H9 (cell line): ENCODE results near the gene PCDH17. TPM values are rescaled to one million over a fixed set of nuclear protein-coding genes. Genes with fewer than 3 reads are reported as not detected.

ENCODE experiments used
- DNase-seq: peaks from one replicate; pipeline ENCODE4 v3.0.0-alpha.2; 2017
- H2AFZ ChIP-seq: one replicate; pipeline ENCODE4 v1.6.1; 2013; ENCODE audit warnings: mild to moderate bottlenecking, low read length, control low read depth, moderate library complexity
- H2AK5ac ChIP-seq: 2 replicates; pipeline ENCODE4 v1.6.1; 2013; ENCODE audit warnings: low read length, control low read depth, mixed read lengths; ENCODE audit not compliant: insufficient read length
- H2BK120ac ChIP-seq: one replicate; pipeline ENCODE4 v1.6.1; 2013; ENCODE audit warnings: low read depth, mild to moderate bottlenecking, low read length, control low read depth, inconsistent platforms; ENCODE audit not compliant: poor library complexity, severe bottlenecking
- H2BK12ac ChIP-seq: 2 replicates; pipeline ENCODE4 v1.6.1; 2013; ENCODE audit warnings: low read length, control low read depth, mixed read lengths, low read depth; ENCODE audit not compliant: insufficient read length
- H2BK15ac ChIP-seq: 2 replicates; pipeline ENCODE4 v1.6.1; 2013; ENCODE audit warnings: low read depth, low read length, control low read depth
- H2BK20ac ChIP-seq: one replicate; pipeline ENCODE4 v1.6.1; 2013; ENCODE audit warnings: low read depth, mild to moderate bottlenecking, low read length, control low read depth, inconsistent platforms; ENCODE audit not compliant: poor library complexity, severe bottlenecking
- H2BK5ac ChIP-seq: 2 replicates; pipeline ENCODE4 v1.6.1; 2013; ENCODE audit warnings: low read length, control low read depth, mixed read lengths; ENCODE audit not compliant: insufficient read length
- H3K14ac ChIP-seq: 2 replicates; pipeline ENCODE4 v1.6.1; 2013; ENCODE audit warnings: low read length, control low read depth; ENCODE audit not compliant: insufficient read depth
- H3K18ac ChIP-seq: 2 replicates; pipeline ENCODE4 v1.6.1; 2013; ENCODE audit warnings: low read depth, mild to moderate bottlenecking, mixed read lengths, low read length, control low read depth; ENCODE audit not compliant: insufficient read length
- H3K23ac ChIP-seq: 2 replicates; pipeline ENCODE4 v1.6.1; 2013; ENCODE audit warnings: low read length, control low read depth, mixed read lengths, low read depth; ENCODE audit not compliant: insufficient read length
- H3K23me2 ChIP-seq: 2 replicates; pipeline ENCODE4 v1.6.1; 2013; ENCODE audit warnings: low read depth, mild to moderate bottlenecking, mixed read lengths, low read length, control low read depth; ENCODE audit not compliant: insufficient read length, poor library complexity, severe bottlenecking
- H3K27ac ChIP-seq: 2 replicates; pipeline ENCODE4 v1.5.1; 2013; ENCODE audit warnings: low read length, control low read depth, mixed read lengths, low read depth; ENCODE audit not compliant: insufficient read length
- H3K27me3 ChIP-seq: 2 replicates; pipeline ENCODE4 v1.6.1; 2013; ENCODE audit warnings: low read length, control low read depth, inconsistent platforms; ENCODE audit not compliant: insufficient read depth
- H3K4ac ChIP-seq: 2 replicates; pipeline ENCODE4 v1.6.1; 2013; ENCODE audit warnings: low read depth, mild to moderate bottlenecking, control low read depth, inconsistent platforms, low read length, moderate library complexity
- H3K4me1 ChIP-seq: 2 replicates; pipeline ENCODE4 v1.6.1; 2013; ENCODE audit warnings: low read length, control low read depth, inconsistent platforms; ENCODE audit not compliant: insufficient read depth
- H3K4me2 ChIP-seq: 2 replicates; pipeline ENCODE4 v1.6.1; 2013; ENCODE audit warnings: low read length, control low read depth, mixed read lengths; ENCODE audit not compliant: insufficient read length, insufficient read depth
- H3K56ac ChIP-seq: 2 replicates; pipeline ENCODE4 v1.6.1; 2013; ENCODE audit warnings: low read depth, mild to moderate bottlenecking, mixed read lengths, low read length, control low read depth; ENCODE audit not compliant: insufficient read length
- H3K79me1 ChIP-seq: 2 replicates; pipeline ENCODE4 v1.6.1; 2013; ENCODE audit warnings: low read depth, mild to moderate bottlenecking, moderate library complexity, low read length, control low read depth, inconsistent platforms; ENCODE audit not compliant: insufficient read depth, poor library complexity, severe bottlenecking
- H3K79me2 ChIP-seq: 2 replicates; pipeline ENCODE4 v1.6.1; 2013; ENCODE audit warnings: low read length, control low read depth, inconsistent platforms; ENCODE audit not compliant: insufficient read depth
- H3K9ac ChIP-seq: 2 replicates; pipeline ENCODE4 v1.6.1; 2013; ENCODE audit warnings: low read length, control low read depth, mixed read lengths; ENCODE audit not compliant: insufficient read length; ENCODE audit errors: extremely low read depth
- H3K9me3 ChIP-seq: one replicate; pipeline ENCODE4 v1.6.1; 2013; ENCODE audit warnings: low read depth, low read length, inconsistent platforms; ENCODE audit not compliant: control insufficient read depth
- H3T11ph ChIP-seq: one replicate; pipeline ENCODE4 v1.6.1; 2013; ENCODE audit warnings: mild to moderate bottlenecking, low read length, control low read depth, inconsistent platforms
- H4K20me1 ChIP-seq: one replicate; pipeline ENCODE4 v1.6.1; 2013; ENCODE audit not compliant: control insufficient read depth, insufficient read length, insufficient read depth
- H4K5ac ChIP-seq: 2 replicates; pipeline ENCODE4 v1.6.1; 2013; ENCODE audit warnings: low read depth, mild to moderate bottlenecking, mixed read lengths, low read length, control low read depth; ENCODE audit not compliant: insufficient read length
- H4K8ac ChIP-seq: replicated peaks from 2 replicates; pipeline ENCODE4 v1.6.1; 2013; ENCODE audit warnings: low read length, control low read depth, mixed read lengths, low read depth; ENCODE audit not compliant: insufficient read length
- H4K91ac ChIP-seq: 2 replicates; pipeline ENCODE4 v1.6.1; 2013; ENCODE audit warnings: low read depth, mild to moderate bottlenecking, moderate library complexity, mixed read lengths, low read length, control low read depth; ENCODE audit not compliant: insufficient read length
- H3K27ac Mint-ChIP-seq, 3 experiments: 2 replicates in 2 of 3; 3 replicates in 1 of 3; pipeline ENCODE4 v1.8.0; 2020 to 2021; ENCODE audit warnings: mixed read lengths in 3 of 3, mild to moderate bottlenecking in 1 of 3, moderate library complexity in 1 of 3
- H3K27me3 Mint-ChIP-seq: 2 replicates; pipeline ENCODE4 v1.8.0; 2021; ENCODE audit warnings: low read depth, mild to moderate bottlenecking, moderate library complexity, mixed read lengths
- H3K36me3 Mint-ChIP-seq, 3 experiments: 2 replicates in 2 of 3; 3 replicates in 1 of 3; pipeline ENCODE4 v1.8.0; 2020 to 2021; ENCODE audit warnings: low read depth in 3 of 3, mixed read lengths in 3 of 3; ENCODE audit not compliant: insufficient read depth in 1 of 3
- H3K4me1 Mint-ChIP-seq, 2 experiments: 2 replicates each; pipeline ENCODE4 v1.8.0; 2020; ENCODE audit warnings: mixed read lengths in 2 of 2
- H3K4me3 Mint-ChIP-seq, 2 experiments: 2 replicates in 1 of 2; 3 replicates in 1 of 2; pipeline ENCODE4 v1.8.0; 2020 to 2021; ENCODE audit warnings: mild to moderate bottlenecking in 2 of 2, mixed read lengths in 2 of 2, moderate library complexity in 1 of 2
- H3K9me3 Mint-ChIP-seq, 2 experiments: 2 replicates in 1 of 2; 3 replicates in 1 of 2; pipeline ENCODE4 v1.8.0; 2020; ENCODE audit warnings: mild to moderate bottlenecking in 2 of 2, mixed read lengths in 2 of 2, moderate library complexity in 1 of 2
- WGBS: extraction: QIAGEN DNeasy Blood & Tissue Kit; methylation state at CpG from one replicate; pipeline ENCODE4 v1.1.7; 2013; ENCODE audit warnings: missing lambda C conversion rate, low lambda C conversion rate, mixed read lengths; ENCODE audit not compliant: insufficient read length; ENCODE audit errors: extremely low coverage; 5-methylcytosine and 5-hydroxymethylcytosine counted together
- total RNA-seq: library from RNA; stranded (reverse); gene quantifications from 2 replicates; pipeline ENCODE4 v1.2.1, GENCODE V29; 2021
- TF ChIP-seq, protein P1 (sequence below): fragments of 200-600 bp; sonication (generic); conservative IDR thresholded peaks from 3 replicates; pipeline ENCODE4 v1.8.0; 2021; ENCODE audit warnings: antibody characterized with exemption, mild to moderate bottlenecking

Gene PCDH17
- total RNA-seq, 1 experiment from 2014 or later, result 0.52 TPM

DNA sequence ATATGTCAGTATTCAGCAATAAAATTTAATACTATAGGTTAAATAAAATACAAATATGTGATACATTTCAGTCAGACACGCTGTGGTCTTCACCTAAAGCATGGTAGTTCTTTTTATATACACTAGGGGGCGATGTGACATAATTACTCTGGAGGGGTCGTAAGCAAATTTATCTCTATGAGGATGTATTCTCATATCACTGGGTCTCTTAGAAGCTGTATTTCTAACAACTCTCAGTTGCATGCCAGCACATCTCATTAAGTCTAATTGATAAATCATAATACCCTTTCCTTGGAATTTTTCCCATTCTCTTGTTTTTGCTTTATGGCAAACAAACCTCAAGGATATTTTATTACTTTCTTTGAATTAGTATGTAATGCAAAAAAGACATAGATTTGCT is 3.9 kb upstream of the PCDH17 start:
- Histone ChIP-seq H3K4me1 (no peaks in the 10 kb centered on the region), H3K79me1 (no peaks in the 10 kb centered on the region), H2BK120ac (no peak overlapping the region), H3K56ac (no peak overlapping the region), H4K91ac (no peak overlapping the region), H3K27me3 (peaks cover 28% of the 10 kb centered on the region; the same call in 1 of the 2 replicates), H2BK12ac (no peak overlapping the region), H3K23ac (no peak overlapping the region), H3K14ac (no peak overlapping the region), H3K23me2 (peaks cover 31% of the 10 kb centered on the region), H3K27ac (no peak overlapping the region), H4K20me1 (no peaks in the 10 kb centered on the region), H3T11ph (no peak overlapping the region), H3K9me3 (no peaks in the 10 kb centered on the region), H4K5ac (no peak overlapping the region), H3K4ac (no peak overlapping the region), H4K8ac (no peak overlapping the region), H2BK20ac (no peak overlapping the region), H2BK15ac (no peak overlapping the region), H3K79me2 (no peaks in the 10 kb centered on the region), H2AFZ (no peak overlapping the region), H3K18ac (no peak overlapping the region), H2AK5ac (no peak overlapping the region), H2BK5ac (no peak overlapping the region), H3K4me2 (no peak overlapping the region), H3K9ac (no peak overlapping the region)
- Mint-ChIP-seq H3K27ac (no peak overlapping the region), H3K9me3 (peaks cover under 1 to 4% of the 10 kb centered on the region in 2 experiments; a peak in 2 of 5 replicates), H3K4me3 (no peak overlapping the region), H3K36me3 (no peaks in the 10 kb centered on the region; a peak in 1 of 7 replicates), H3K4me1 (peaks cover 32 to 34% of the 10 kb centered on the region in 2 experiments), H3K27me3 (peaks cover 52% of the 10 kb centered on the region)
- TF ChIP-seq, protein P1, sequence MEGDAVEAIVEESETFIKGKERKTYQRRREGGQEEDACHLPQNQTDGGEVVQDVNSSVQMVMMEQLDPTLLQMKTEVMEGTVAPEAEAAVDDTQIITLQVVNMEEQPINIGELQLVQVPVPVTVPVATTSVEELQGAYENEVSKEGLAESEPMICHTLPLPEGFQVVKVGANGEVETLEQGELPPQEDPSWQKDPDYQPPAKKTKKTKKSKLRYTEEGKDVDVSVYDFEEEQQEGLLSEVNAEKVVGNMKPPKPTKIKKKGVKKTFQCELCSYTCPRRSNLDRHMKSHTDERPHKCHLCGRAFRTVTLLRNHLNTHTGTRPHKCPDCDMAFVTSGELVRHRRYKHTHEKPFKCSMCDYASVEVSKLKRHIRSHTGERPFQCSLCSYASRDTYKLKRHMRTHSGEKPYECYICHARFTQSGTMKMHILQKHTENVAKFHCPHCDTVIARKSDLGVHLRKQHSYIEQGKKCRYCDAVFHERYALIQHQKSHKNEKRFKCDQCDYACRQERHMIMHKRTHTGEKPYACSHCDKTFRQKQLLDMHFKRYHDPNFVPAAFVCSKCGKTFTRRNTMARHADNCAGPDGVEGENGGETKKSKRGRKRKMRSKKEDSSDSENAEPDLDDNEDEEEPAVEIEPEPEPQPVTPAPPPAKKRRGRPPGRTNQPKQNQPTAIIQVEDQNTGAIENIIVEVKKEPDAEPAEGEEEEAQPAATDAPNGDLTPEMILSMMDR, result peak; percentile 84
- WGBS, result no CpG with 5 or more reads among the region's 3 CpGs
- no peak for DNase-seq
